Measurements from ENCODE around the gene ZNF668. TPM values are rescaled to one million over a fixed set of nuclear protein-coding genes. Genes with fewer than 3 reads are reported as not detected.
A peak's percentile ranks its signal among the peaks of the same experiment; 100 is the strongest.

The ZNF668 gene
- total and polyA plus RNA-seq, 5 donors from 2014 or later = 6.4 to 16.8 (median 7.7) TPM

DNA sequence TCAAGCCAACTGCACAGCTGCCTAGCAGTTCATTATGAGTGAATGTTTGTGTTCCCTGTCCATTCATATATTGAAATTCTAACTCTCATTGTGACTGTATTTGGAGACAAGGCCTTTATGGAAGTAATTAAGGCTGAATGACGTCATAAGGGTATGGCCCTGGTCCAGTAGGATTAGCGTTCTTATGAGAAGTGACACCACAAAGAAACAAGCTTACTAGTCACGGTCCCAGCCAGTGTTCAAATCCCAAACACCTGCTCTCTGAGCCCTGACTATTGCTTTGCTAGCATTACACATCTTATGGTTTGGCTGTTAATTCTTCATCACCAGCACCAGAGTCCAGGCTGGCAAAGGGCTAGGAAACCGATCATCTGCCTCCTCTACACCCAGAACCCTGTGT lies 2.2 kb downstream of the ZNF668 start:
- peaks cover 4% of the 10 kb centered on the region for H3K27me3 Mint-ChIP-seq
- H3K4me1 Mint-ChIP-seq = peaks cover 5 to 48% (median 36%) of the 10 kb centered on the region in 4 donors
- peaks cover 7% of the 10 kb centered on the region for H3K36me3 ChIP-seq (ENCODE audit: control insufficient read depth, insufficient read depth, low read length)
- no peaks in the 10 kb centered on the region for H3K9me3 ChIP-seq (ENCODE audit: control insufficient read depth in 2 of 2, low read length in 2 of 2)
- peaks cover 7% of the 10 kb centered on the region for H3K36me3 Mint-ChIP-seq
- H3K27ac ChIP-seq (ENCODE audit: insufficient read depth, low read length, poor library complexity, severe bottlenecking) = peak overlapping the region; percentile 96
- no peaks in the 10 kb centered on the region for H3K9me3 Mint-ChIP-seq
- peaks cover 30% of the 10 kb centered on the region for H3K4me1 ChIP-seq (ENCODE audit: control insufficient read depth, insufficient read depth, low read length, poor library complexity, severe bottlenecking)
- peak overlapping the region; percentile 20 to 98 (median 36) for H3K27ac Mint-ChIP-seq
- peak overlapping the region; percentile 90 to 98 (median 98) for H3K4me3 Mint-ChIP-seq
- peak overlapping the region; percentile 81 for H3K4me3 ChIP-seq (ENCODE audit: low read depth, low read length)
- no peak for ATAC-seq (ENCODE audit: low read depth in 2 of 2)
- no peaks in the 10 kb centered on the region for H3K27me3 ChIP-seq (ENCODE audit: control insufficient read depth, insufficient read depth, low read length)
- no peak for DNase-seq

GRCh38 chr16:31067342-31067741 lies 6.7 kb downstream of the ZNF668 start:
- no peaks in the 10 kb centered on the region for H3K9me3 Mint-ChIP-seq
- ATAC-seq (ENCODE audit: low read depth in 2 of 2) (no peak), DNase-seq (no peak)
- H3K27me3 Mint-ChIP-seq = no peaks in the 10 kb centered on the region
- H3K4me3 Mint-ChIP-seq = peak overlapping the region in 1 of 4 donors; percentile 25
- Histone ChIP-seq H3K27ac (ENCODE audit: insufficient read depth, low read length, poor library complexity, severe bottlenecking) (no peak overlapping the region), H3K9me3 (ENCODE audit: control insufficient read depth in 2 of 2, low read length in 2 of 2) (no peaks in the 10 kb centered on the region), H3K4me3 (ENCODE audit: low read depth, low read length) (no peak overlapping the region), H3K27me3 (ENCODE audit: control insufficient read depth, insufficient read depth, low read length) (no peaks in the 10 kb centered on the region), H3K4me1 (ENCODE audit: control insufficient read depth, insufficient read depth, low read length, poor library complexity, severe bottlenecking) (peaks cover 31% of the 10 kb centered on the region), H3K36me3 (ENCODE audit: control insufficient read depth, insufficient read depth, low read length) (no peaks in the 10 kb centered on the region)
- no peak overlapping the region for H3K27ac Mint-ChIP-seq
- peaks cover 8% of the 10 kb centered on the region for H3K36me3 Mint-ChIP-seq
- peaks cover 0 to 56% (median 40%) of the 10 kb centered on the region in 4 donors for H3K4me1 Mint-ChIP-seq

DNA sequence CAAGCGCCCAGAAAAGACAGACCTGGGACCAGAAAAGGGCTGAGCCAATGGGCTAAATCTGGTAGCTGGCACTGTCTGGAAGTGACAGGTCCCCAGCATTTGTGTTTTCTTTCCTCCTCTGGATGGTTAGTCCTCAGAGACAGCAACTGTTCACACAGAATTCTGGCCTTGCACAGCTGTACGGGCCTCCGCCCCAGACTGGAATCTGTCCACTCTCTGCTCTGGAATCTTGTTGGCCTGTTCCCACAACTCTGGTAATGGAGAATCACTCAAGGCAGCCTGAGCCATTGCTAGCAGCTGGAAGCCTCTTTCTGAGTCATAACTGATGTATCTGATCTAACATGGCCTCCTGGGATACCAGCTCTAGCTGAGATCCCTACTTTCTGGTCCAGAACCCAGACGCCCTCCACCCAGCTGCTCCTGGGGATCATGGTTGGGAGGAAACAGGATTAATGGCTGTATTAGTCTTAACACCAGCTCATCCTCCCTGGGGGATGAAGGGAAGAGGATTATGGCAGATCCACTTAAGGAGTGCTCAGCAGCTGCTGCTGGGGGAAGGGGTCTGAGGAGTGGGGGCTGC lies 9.1 kb downstream of the ZNF668 start:
- Histone ChIP-seq H3K4me1 (ENCODE audit: control insufficient read depth, insufficient read depth, low read length, poor library complexity, severe bottlenecking) (peaks cover 22% of the 10 kb centered on the region), H3K27ac (ENCODE audit: insufficient read depth, low read length, poor library complexity, severe bottlenecking) (no peak overlapping the region), H3K4me3 (ENCODE audit: low read depth, low read length) (no peak overlapping the region), H3K9me3 (ENCODE audit: control insufficient read depth in 2 of 2, low read length in 2 of 2) (no peaks in the 10 kb centered on the region), H3K36me3 (ENCODE audit: control insufficient read depth, insufficient read depth, low read length) (no peaks in the 10 kb centered on the region), H3K27me3 (ENCODE audit: control insufficient read depth, insufficient read depth, low read length) (no peaks in the 10 kb centered on the region)
- peak overlapping the region in 3 of 4 donors; percentile 12 to 60 (median 52) for H3K4me3 Mint-ChIP-seq
- ATAC-seq (ENCODE audit: low read depth in 2 of 2) (no peak), DNase-seq (no peak)
- no peaks in the 10 kb centered on the region for H3K27me3 Mint-ChIP-seq
- H3K36me3 Mint-ChIP-seq = peaks cover 11% of the 10 kb centered on the region
- peak overlapping the region; percentile 20 to 81 (median 65) for H3K27ac Mint-ChIP-seq
- H3K4me1 Mint-ChIP-seq = peaks cover 0 to 44% (median 31%) of the 10 kb centered on the region in 4 donors
- no peaks in the 10 kb centered on the region for H3K9me3 Mint-ChIP-seq

GRCh38 chr16:31063843-31064611 lies 10.0 kb downstream of the ZNF668 start:
- Histone ChIP-seq H3K27ac (ENCODE audit: insufficient read depth, low read length, poor library complexity, severe bottlenecking) (no peak overlapping the region), H3K4me1 (ENCODE audit: control insufficient read depth, insufficient read depth, low read length, poor library complexity, severe bottlenecking) (peaks cover 22% of the 10 kb centered on the region), H3K9me3 (ENCODE audit: control insufficient read depth in 2 of 2, low read length in 2 of 2) (no peaks in the 10 kb centered on the region), H3K4me3 (ENCODE audit: low read depth, low read length) (no peak overlapping the region), H3K27me3 (ENCODE audit: control insufficient read depth, insufficient read depth, low read length) (no peaks in the 10 kb centered on the region), H3K36me3 (ENCODE audit: control insufficient read depth, insufficient read depth, low read length) (no peaks in the 10 kb centered on the region)
- peak overlapping the region in 2 of 3 donors; percentile 65 to 81 for H3K27ac Mint-ChIP-seq
- peak overlapping the region in 3 of 4 donors; percentile 32 to 60 (median 52) for H3K4me3 Mint-ChIP-seq
- H3K4me1 Mint-ChIP-seq = peaks cover 0 to 42% (median 27%) of the 10 kb centered on the region in 4 donors
- no peaks in the 10 kb centered on the region for H3K27me3 Mint-ChIP-seq
- DNase-seq = peak in 1 of 3 donors; percentile 22
- H3K9me3 Mint-ChIP-seq = no peaks in the 10 kb centered on the region
- ATAC-seq (ENCODE audit: low read depth in 2 of 2) = peak in 1 of 2 donors; percentile 12
- H3K36me3 Mint-ChIP-seq = peaks cover 11% of the 10 kb centered on the region

DNA sequence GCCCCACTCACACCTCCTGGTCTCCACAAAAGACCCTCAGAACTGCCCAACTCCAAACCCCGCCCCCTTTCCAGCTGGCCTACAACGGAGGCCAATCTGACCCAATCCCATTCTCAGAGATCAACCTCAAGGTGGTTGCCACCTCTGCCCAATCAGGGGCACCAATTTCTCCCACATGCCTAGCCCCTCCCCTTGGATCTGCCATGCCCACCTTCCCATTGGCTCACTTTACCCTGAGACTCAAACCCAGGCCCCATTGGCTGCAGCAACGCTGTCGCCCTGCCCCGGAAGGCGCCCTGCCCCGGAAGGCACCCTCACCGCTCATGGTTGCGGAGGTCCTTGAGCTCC lies 10.6 kb downstream of the ZNF668 start:
- Mint-ChIP-seq H3K4me3 (peak overlapping the region in 1 of 4 donors; percentile 23), H3K36me3 (peaks cover 11% of the 10 kb centered on the region), H3K27me3 (no peaks in the 10 kb centered on the region), H3K27ac (peak overlapping the region in 1 of 3 donors; percentile 81), H3K4me1 (peaks cover 0 to 37% (median 25%) of the 10 kb centered on the region in 4 donors), H3K9me3 (no peaks in the 10 kb centered on the region)
- no peak for ATAC-seq (ENCODE audit: low read depth in 2 of 2)
- H3K9me3 ChIP-seq (ENCODE audit: control insufficient read depth in 2 of 2, low read length in 2 of 2) = no peaks in the 10 kb centered on the region
- no peak for DNase-seq
- no peak overlapping the region for H3K27ac ChIP-seq (ENCODE audit: insufficient read depth, low read length, poor library complexity, severe bottlenecking)
- no peaks in the 10 kb centered on the region for H3K27me3 ChIP-seq (ENCODE audit: control insufficient read depth, insufficient read depth, low read length)
- peaks cover 22% of the 10 kb centered on the region for H3K4me1 ChIP-seq (ENCODE audit: control insufficient read depth, insufficient read depth, low read length, poor library complexity, severe bottlenecking)
- H3K36me3 ChIP-seq (ENCODE audit: control insufficient read depth, insufficient read depth, low read length) = no peaks in the 10 kb centered on the region
- no peak overlapping the region for H3K4me3 ChIP-seq (ENCODE audit: low read depth, low read length)

- H3K9me3 ChIP-seq (ENCODE audit: control insufficient read depth in 2 of 2, low read length in 2 of 2) = no peaks in the 10 kb centered on the region
- Mint-ChIP-seq H3K9me3 (no peaks in the 10 kb centered on the region), H3K4me1 (peaks cover 0 to 35% (median 23%) of the 10 kb centered on the region in 4 donors), H3K27ac (no peak overlapping the region), H3K36me3 (peaks cover 11% of the 10 kb centered on the region), H3K4me3 (no peak overlapping the region), H3K27me3 (no peaks in the 10 kb centered on the region)
- H3K4me3 ChIP-seq (ENCODE audit: low read depth, low read length) = no peak overlapping the region
- H3K4me1 ChIP-seq (ENCODE audit: control insufficient read depth, insufficient read depth, low read length, poor library complexity, severe bottlenecking) = peaks cover 22% of the 10 kb centered on the region
- DNase-seq (no peak), ATAC-seq (ENCODE audit: low read depth in 2 of 2) (no peak)
- no peaks in the 10 kb centered on the region for H3K27me3 ChIP-seq (ENCODE audit: control insufficient read depth, insufficient read depth, low read length)
- no peak overlapping the region for H3K27ac ChIP-seq (ENCODE audit: insufficient read depth, low read length, poor library complexity, severe bottlenecking)
- no peaks in the 10 kb centered on the region for H3K36me3 ChIP-seq (ENCODE audit: control insufficient read depth, insufficient read depth, low read length)
Measured at GRCh38 chr16:31061813-31062440, 12.1 kb downstream of the ZNF668 start.

DNA sequence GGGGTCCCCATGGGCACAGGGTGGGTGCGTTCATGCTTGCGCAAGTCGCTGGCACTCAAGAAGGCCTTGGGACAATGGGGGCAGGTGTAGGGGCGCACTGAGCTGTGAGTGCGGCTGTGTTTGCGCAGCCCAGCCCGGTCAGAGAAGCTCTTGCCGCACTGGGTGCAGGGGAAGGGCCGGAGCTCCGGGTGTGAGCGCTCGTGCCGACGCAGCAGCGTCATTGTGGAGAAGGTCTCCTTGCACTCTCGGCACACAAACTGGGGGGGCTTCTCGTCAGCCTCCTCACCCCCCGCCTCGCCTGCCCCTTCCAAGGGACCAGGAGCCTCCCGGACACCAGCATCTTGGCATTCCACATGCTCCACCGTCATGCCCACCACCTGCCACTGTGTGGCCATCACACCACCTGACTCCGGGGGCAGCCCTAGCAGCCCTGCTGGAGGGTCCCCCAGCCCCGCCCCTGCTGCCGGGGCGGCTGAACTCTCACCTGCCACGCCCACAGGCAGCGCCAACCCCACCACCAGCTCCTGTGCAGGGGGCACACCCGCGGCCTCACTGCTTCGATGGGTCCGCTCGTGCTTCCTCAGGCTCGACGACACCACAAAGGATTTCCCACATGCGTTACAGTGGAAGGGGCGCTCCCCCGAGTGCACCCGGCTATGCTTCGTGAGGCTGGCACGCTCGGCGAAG lies 12.8 kb downstream of the ZNF668 start:
- Histone ChIP-seq H3K4me3 (ENCODE audit: low read depth, low read length) (no peak overlapping the region), H3K27me3 (ENCODE audit: control insufficient read depth, insufficient read depth, low read length) (no peaks in the 10 kb centered on the region), H3K36me3 (ENCODE audit: control insufficient read depth, insufficient read depth, low read length) (no peaks in the 10 kb centered on the region), H3K27ac (ENCODE audit: insufficient read depth, low read length, poor library complexity, severe bottlenecking) (no peak overlapping the region), H3K4me1 (ENCODE audit: control insufficient read depth, insufficient read depth, low read length, poor library complexity, severe bottlenecking) (peaks cover 22% of the 10 kb centered on the region), H3K9me3 (ENCODE audit: control insufficient read depth in 2 of 2, low read length in 2 of 2) (no peaks in the 10 kb centered on the region)
- no peak overlapping the region for H3K4me3 Mint-ChIP-seq
- H3K27ac Mint-ChIP-seq = no peak overlapping the region
- DNase-seq = no peak
- peaks cover 11% of the 10 kb centered on the region for H3K36me3 Mint-ChIP-seq
- no peak for ATAC-seq (ENCODE audit: low read depth in 2 of 2)
- H3K4me1 Mint-ChIP-seq = peaks cover 0 to 31% (median 20%) of the 10 kb centered on the region in 4 donors
- no peaks in the 10 kb centered on the region for H3K27me3 Mint-ChIP-seq
- H3K9me3 Mint-ChIP-seq = no peaks in the 10 kb centered on the region

All from CD4-positive, CD25-positive, alpha-beta regulatory T cell (primary cell).